ENCODE results near the gene KCNA5.

DNA sequence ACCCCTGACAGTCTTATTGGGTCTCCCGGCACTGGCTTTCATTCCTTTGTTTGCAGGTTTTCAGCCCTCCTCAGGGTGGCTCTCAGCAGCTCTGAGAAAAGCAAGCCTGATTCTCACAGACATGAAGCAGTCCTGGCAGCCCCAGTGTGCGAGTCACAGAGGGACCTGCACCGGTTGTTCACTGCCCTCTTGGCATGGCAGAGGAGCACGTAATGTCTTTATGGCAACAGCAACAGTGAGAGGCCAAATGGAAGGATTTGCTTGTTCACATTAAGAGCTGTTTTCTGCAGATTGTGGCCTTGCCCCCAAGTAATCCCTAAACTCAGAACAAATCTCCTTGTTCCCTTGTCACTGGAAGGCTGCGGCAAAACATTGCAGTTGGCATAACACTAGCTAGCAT, 3.4 kb downstream of the KCNA5 start:
- TF ChIP-seq GATA3 (IDR thresholded peaks at IDR 0.05; ENCODE audit: low read depth, low read length): no peak
- no peak for TF ChIP-seq GATA2 (IDR thresholded peaks at IDR 0.05; ENCODE audit: low read depth, low read length)
